Erythroblast (primary cell): ENCODE measurements around the gene FMO2.

Source experiments
- GATA1 ChIP-seq: IDR thresholded peaks from 2 replicates; pipeline ENCODE4 v1.6.1; 2011; ENCODE audit warnings: low read depth, mild to moderate bottlenecking, control low read depth, low read length, moderate library complexity
- POLR2A ChIP-seq: IDR thresholded peaks from 2 replicates; pipeline ENCODE4 v1.6.1; 2011; ENCODE audit warnings: mild to moderate bottlenecking, low read length

DNA sequence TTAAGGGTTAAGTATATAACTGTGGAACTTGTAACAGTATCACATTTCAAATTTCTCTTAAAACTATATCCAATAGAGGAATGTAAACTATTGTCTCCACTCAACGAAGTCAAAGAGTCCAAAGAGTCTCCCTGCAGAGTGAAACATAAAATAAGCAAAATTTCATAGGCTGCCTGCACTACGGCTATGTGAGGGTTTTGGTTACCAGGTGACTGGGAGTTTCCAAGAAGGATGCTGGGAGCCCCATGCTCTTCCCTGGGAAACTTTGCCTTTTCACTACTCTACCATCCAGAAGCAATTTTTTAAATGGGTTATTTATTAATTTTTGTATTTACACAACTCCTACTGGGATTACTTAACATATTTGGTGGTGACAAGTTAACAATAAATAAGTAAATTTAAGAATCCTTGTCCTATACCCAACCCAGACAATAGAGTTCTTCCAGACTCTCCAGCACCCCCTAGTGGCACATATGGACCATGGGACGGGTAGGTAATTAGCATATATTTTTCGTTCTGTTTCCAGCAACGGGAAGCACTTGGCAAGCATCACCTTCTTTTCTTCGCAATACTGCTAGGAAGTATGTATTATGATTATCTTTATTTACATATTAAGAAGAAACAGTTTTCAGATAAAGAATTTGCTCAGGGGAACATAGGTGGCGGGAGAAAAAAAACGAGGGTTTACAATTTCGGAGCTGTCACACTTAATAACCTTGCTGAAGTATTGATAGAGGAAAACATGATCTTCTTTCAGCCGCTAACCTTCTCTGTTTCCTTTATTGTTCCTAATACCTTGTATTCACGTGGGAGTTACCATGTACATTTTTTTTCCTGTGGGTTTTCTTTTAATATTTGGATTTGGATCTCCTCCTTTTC is 3.5 kb downstream of the FMO2 start:
- TF ChIP-seq POLR2A (no peak), GATA1 (no peak)
